HG03354 (cell line): ENCODE results near the gene SLC38A1.

Experiments
- ATAC-seq: cut with Tn5 transposase; IDR thresholded peaks from one replicate; pipeline ENCODE4 v1.9.1; 2021; ENCODE audit warnings: mild to moderate bottlenecking; ENCODE audit not compliant: unreplicated experiment, poor library complexity, severe bottlenecking

Gene SLC38A1

GRCh38 chr12:46238821-46239220 is 30.0 kb downstream of the SLC38A1 start:
- no peak for ATAC-seq

GRCh38 chr12:46237371-46238045 is 31.3 kb downstream of the SLC38A1 start:
- ATAC-seq: no peak

GRCh38 chr12:46234000-46234399 is 34.8 kb downstream of the SLC38A1 start:
- ATAC-seq: no peak

- no peak for ATAC-seq
Measured at GRCh38 chr12:46233423-46233822, 35.4 kb downstream of the SLC38A1 start.

- ATAC-seq: no peak
Measured at GRCh38 chr12:46230983-46231382, 37.9 kb downstream of the SLC38A1 start.

- ATAC-seq: no peak
Measured at GRCh38 chr12:46230306-46230705, 38.5 kb downstream of the SLC38A1 start.

- ATAC-seq: no peak
Measured at GRCh38 chr12:46227616-46228015, 41.2 kb downstream of the SLC38A1 start.

GRCh38 chr12:46224386-46224785 is 44.5 kb downstream of the SLC38A1 start:
- no peak for ATAC-seq

- no peak for ATAC-seq
Measured at GRCh38 chr12:46223047-46223446, 45.8 kb downstream of the SLC38A1 start.

GRCh38 chr12:46222636-46223035 is 46.2 kb downstream of the SLC38A1 start:
- no peak for ATAC-seq

GRCh38 chr12:46221255-46222128 is 47.4 kb downstream of the SLC38A1 start:
- no peak for ATAC-seq

- no peak for ATAC-seq
Measured at GRCh38 chr12:46219877-46220655, 48.8 kb downstream of the SLC38A1 start.

- ATAC-seq: no peak
Measured at GRCh38 chr12:46219132-46219876, 49.5 kb downstream of the SLC38A1 start.

- no peak for ATAC-seq
Measured at GRCh38 chr12:46218322-46219095, 50.3 kb downstream of the SLC38A1 start.

- ATAC-seq: peak; percentile 73
Measured at GRCh38 chr12:46217541-46218321, 51.1 kb downstream of the SLC38A1 start.

GRCh38 chr12:46214668-46215436 is 54.0 kb downstream of the SLC38A1 start:
- ATAC-seq: peak; percentile 66

- ATAC-seq: no peak
Measured at GRCh38 chr12:46212108-46212982, 56.5 kb downstream of the SLC38A1 start.
